GM19238 (cell line): ENCODE results near the gene PTBP1.
"Not testable (repeated sequence)": the region's sequence is repeated elsewhere in the genome, so short reads cannot be mapped to it uniquely, and the experiment has no call there.

Experiments used
- DNase-seq: peaks from one replicate; pipeline ENCODE4 v3.0.0; 2011; ENCODE audit warnings: low spot score; ENCODE audit not compliant: insufficient read length

Gene PTBP1

DNA sequence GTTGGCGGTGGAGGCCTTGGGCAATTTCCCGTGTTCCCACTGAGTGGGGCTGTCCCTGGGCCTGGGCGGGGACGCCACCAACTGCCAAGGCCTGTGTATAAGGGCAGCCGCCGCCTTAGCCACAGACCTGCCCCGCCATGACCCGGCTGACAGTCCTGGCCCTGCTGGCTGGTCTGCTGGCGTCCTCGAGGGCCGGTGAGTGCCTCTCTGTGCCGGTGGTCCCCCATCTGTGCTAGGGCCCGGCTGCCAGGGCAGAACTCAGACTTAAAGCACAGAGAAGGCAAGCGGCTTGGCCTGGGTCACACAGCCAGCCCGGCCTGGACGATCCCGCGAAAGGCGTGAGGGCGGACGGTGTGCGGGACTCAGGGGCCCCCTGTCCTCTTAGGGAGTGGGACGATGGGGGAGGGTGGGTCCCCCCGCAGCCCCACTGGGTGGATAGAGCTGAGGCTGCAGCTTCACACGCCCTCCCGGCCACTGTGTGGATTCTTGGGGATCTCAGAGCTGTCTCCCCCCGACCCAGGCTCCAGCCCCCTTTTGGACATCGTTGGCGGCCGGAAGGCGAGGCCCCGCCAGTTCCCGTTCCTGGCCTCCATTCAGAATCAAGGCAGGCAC, 30.6 kb downstream of the PTBP1 start, which contains the start of gene AZU1:
Gene AZU1, plus strand, starts transcription at position 128 of the 612 bp plus-strand sequence. Its CDS starts 10 bp downstream, at position 138.
- no peak for DNase-seq

DNA sequence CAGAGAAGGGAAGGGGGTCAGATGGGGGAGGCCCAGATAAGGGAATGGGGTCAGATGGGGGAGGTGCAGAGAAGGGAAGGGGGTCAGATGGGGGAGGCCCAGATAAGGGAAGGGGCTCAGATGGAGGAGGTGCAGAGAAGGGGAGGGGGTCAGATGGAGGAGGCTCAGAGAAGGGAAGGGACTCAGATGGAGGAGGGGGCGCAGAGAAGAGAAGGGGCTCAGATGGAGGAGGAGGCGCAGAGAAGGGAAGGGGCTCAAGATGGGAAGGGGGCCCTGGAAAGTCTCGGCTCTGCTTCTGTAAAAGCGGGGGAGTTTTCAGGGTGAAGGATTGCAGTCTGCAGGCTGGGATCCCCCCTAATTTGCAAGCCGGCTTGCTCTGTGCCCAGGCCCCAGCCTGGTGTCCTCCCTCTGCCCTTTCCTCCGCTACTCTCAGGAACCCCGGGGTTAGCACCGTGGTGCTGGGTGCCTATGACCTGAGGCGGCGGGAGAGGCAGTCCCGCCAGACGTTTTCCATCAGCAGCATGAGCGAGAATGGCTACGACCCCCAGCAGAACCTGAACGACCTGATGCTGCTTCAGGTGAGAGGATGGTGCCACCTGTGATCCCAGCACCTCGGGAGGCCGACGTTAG, 32.0 kb downstream of the PTBP1 start:
- DNase-seq: no peak

GRCh38 chr19:831407-832369, 34.4 kb downstream of the PTBP1 start:
- no peak for DNase-seq

DNA sequence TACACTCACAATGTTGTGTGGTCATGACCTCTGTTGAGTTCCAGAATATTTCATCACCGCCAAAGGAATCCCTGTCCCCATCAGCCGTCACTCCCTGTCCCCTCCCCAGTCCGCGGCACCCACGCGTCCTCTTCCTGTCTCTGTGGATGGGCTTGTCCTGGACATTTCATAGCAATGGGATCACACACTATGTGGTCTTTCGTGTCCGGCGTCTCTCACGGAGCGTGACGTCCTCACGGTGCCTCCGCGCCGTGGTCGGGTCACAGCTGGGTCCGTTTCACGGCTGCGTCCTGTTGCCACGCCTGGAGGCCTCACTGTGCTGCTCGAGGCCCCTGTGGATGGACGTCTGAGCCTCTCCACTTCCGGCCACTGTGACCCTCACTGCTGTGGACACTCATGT, 37.0 kb downstream of the PTBP1 start:
- no peak for DNase-seq

GRCh38 chr19:835210-835810, 38.1 kb downstream of the PTBP1 start:
- no peak for DNase-seq

DNA sequence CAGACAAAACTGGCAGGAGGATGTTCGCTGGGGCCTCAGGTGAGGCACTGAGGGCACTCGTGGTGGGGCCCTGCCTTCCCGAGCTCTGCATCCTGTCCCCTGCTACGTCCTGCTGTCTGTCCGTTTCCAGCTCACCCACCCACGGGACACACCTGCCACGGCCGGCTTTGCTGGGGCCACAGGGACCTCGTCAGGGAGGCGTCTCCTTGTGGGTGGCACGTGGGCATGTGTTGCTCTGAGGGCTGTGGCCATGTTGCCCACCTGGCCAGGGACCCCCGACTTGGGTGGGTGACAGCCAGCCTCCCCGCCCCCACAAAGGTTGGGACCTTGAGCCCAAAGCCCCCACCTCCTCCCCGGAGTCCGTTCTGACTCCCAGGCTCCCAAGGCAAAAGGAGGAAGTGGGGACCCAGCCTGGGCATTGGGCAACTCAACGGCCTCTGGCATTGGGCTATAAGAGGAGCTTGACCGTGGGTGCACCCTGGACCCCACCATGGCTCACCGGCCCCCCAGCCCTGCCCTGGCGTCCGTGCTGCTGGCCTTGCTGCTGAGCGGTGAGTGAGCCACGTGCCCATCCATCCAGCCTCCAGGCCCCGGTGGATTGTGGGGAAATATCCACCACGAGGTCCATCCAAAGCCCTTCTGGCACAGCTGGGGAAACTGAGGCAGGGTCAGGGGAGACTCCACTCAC, 43.4 kb downstream of the PTBP1 start, which contains the start of gene PRTN3:
Gene PRTN3, plus strand, starts transcription at position 481 of the 688 bp plus-strand sequence. Its CDS starts 10 bp downstream, at position 491.
- no peak for DNase-seq

DNA sequence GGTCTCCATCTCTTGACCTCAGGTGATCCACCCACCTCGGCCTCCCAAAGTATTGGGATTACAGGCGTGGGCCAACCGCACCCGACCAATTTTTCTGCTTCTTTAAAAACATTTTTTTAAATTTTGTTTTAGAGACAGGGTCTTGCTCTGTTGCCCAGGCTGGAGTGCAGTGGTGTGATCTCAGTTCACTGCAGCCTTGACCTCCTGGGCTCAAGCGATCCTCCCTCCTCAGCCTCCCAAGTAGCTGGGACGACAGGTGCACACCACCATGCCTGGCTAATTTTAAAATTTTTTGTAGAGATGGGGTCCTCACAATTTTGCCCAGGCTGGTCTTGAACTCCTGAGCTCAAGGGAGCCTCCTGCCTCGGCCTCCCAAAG, 45.5 kb downstream of the PTBP1 start:
- DNase-seq: not testable (repeated sequence)

GRCh38 chr19:843180-843835, 46.1 kb downstream of the PTBP1 start:
- no peak for DNase-seq

- DNase-seq: no peak
These were observed 46.7 kb downstream of the PTBP1 start for GRCh38 chr19:843836-844545.

DNA sequence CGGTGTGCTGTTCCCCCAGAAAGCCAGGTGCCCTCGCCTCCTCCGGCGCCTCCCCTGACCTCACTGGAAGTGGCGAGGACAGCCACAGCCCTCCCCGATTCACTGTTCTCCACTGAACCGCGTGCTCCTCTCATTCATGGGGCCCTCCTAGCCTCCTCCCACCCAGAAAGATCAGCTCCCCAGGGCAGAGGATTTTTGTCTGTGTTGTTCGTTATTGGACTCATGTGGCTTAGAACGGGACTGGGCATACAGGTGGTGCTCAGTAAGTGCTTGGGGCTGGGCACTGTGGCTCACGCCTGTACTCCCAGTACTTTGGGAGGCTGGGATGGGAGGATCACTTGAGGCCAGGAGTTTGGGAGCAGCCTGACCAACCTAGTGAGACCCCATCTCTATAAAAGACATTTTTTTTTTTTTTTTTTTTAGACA, 47.3 kb downstream of the PTBP1 start:
- DNase-seq: no peak

DNA sequence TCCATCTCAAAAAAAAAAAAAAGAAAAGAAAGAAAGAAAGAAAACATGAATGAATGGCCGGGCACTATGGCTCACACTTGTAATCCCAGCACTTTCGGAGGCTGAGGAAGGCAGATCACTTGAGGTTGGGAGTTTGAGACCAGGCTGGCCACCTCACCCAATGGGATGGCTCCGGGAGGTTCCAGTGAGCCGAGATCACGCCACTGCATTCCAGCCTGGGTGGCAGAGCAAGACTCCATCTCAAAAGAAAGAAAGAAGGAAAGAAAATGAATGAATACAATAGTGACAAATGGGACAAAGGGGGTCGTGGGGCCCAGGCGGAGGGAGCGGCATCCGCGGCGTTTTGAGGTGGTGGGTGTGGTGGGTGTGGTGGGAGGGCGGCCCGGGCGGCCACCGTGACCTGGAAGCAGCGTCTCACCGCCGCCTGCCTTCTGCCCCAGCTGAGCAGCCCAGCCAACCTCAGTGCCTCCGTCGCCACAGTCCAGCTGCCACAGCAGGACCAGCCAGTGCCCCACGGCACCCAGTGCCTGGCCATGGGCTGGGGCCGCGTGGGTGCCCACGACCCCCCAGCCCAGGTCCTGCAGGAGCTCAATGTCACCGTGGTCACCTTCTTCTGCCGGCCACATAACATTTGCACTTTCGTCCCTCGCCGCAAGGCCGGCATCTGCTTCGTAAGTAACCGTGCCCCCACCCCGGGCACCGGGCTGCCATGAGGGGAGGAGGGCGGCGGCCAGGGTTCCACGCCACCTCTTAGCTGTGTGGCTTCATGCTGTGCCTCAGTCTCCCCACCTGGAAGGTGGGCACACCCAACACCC, 48.7 kb downstream of the PTBP1 start:
- no peak for DNase-seq

- no peak for DNase-seq
These were observed 51.2 kb downstream of the PTBP1 start for GRCh38 chr19:848386-848921.

DNA sequence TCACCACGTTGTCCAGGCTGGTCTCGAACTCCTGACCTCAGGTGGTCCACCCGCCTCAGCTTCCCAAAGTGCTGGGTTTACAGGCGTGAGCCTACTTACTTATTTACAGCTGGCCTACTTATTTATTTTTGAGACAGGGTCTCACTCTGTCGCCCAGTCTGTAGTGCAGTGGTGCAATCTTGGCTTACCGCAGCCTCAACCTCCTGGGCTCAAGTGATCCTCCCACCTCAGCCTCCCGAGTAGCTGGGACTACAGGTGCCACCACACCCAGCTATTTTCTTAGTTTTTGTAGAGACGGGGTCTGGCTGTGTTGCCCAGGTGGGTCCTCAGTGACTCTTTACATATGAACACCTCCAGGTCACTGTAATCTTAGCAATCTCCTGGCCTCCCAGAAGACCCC, 51.9 kb downstream of the PTBP1 start:
- not testable (repeated sequence) for DNase-seq

DNA sequence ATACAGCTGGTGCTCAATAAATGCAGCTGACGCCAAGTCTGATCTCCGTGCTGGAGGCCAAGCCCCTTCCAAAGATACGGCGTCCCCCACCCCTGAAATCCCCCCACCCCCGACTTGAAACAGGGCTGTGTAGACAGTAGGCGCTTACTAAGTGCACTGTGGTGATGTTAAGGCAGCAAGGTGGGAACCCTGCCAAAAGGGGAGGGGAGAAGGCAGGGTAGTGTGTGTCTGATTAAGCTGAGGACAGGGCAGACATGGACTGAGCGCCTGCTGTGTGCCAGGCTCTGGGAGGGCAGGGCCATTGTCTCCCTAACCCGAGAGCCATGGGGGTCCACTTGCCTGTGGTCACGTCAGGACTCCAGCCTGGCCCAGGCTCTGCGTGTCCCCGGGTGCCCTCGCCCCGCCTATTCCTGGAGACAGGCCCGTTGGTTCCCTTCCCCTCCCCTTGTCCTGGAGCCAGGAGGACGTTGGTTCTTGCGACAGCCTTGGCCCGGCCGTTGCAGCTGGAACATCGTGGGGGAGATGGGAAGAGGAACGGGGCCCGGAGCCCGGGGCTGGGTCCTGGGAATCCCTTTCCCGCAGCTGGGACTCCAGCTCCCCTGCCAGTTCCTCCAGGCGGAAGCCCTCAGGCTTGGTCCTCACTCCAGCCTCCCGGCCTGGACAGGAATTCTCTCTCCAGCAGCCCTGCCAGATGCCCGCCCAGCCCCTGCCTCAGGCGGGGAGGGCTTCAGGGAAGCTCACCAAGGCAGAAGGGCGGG, 53.1 kb downstream of the PTBP1 start:
- no peak for DNase-seq

GRCh38 chr19:850979-851335, 53.7 kb downstream of the PTBP1 start:
- no peak for DNase-seq

- DNase-seq: no peak
These were observed 55.1 kb downstream of the PTBP1 start, which contains the start of gene ELANE for GRCh38 chr19:852136-853013. TSS of gene ELANE (plus strand) at chr19:852303. CDS start at chr19:852329, 26 bp downstream.

DNA sequence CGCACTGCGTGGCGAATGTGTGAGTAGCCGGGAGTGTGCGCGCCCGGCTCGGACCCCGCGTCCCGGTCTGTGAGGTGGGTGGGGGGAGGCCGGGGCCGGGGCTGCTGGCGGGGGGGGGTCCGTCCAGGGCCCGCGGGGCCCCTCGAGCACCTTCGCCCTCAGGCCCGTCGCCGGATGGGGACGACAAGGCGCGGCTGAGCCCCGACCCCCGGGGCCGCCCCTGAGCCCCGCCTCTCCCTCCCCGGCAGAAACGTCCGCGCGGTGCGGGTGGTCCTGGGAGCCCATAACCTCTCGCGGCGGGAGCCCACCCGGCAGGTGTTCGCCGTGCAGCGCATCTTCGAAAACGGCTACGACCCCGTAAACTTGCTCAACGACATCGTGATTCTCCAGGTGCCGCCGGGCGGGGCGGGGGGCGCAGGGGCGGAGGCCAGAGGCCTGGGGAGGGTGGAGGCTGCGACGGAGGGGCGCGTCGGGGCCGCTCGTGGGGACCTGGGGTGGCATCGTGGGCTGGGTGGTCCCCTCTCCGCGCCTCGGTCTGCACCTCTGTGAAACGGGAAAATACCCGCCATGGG, 55.8 kb downstream of the PTBP1 start:
- DNase-seq: no peak
